Loucy (cell line): ENCODE data around the gene PCF11.
A peak's percentile ranks its signal among the peaks of the same experiment; 100 is the strongest.

Experiments
- H2AFZ ChIP-seq: fragments of 200-600 bp; sonication (generic); 2 replicates; pipeline ENCODE4 v1.6.0; 2016; ENCODE audit warnings: antibody characterized with exemption, mild to moderate bottlenecking, low read length, moderate library complexity
- H3F3A ChIP-seq: fragments of 200-600 bp; 2 replicates; pipeline ENCODE4 v1.6.0; 2016; ENCODE audit warnings: antibody characterized with exemption, low read depth, mild to moderate bottlenecking
- H3K27me3 ChIP-seq: fragments of 200-600 bp; sonication (generic); 2 replicates; pipeline ENCODE4 v1.6.1; 2014; ENCODE audit warnings: low read length, mild to moderate bottlenecking; ENCODE audit not compliant: insufficient read depth, poor library complexity, severe bottlenecking
- H3K36me3 ChIP-seq: fragments of 200-600 bp; sonication (generic); 2 replicates; pipeline ENCODE4 v1.6.1; 2016; ENCODE audit warnings: low read length; ENCODE audit not compliant: insufficient read depth
- H3K4me1 ChIP-seq: fragments of 200-600 bp; sonication (generic); 2 replicates; pipeline ENCODE4 v1.5.1; 2014; ENCODE audit warnings: low read length, mild to moderate bottlenecking; ENCODE audit not compliant: insufficient read depth, poor library complexity, severe bottlenecking
- H3K4me2 ChIP-seq: fragments of 200-600 bp; sonication (generic); 2 replicates; pipeline ENCODE4 v1.6.0; 2014; ENCODE audit warnings: antibody characterized with exemption, low read length, low read depth, mild to moderate bottlenecking; ENCODE audit not compliant: poor library complexity, severe bottlenecking
- H3K4me3 ChIP-seq: fragments of 200-600 bp; sonication (generic); 2 replicates; pipeline ENCODE4 v1.5.1; 2014; ENCODE audit warnings: low read length, mild to moderate bottlenecking, mixed read lengths; ENCODE audit not compliant: poor library complexity, severe bottlenecking
- H3K79me2 ChIP-seq: fragments of 200-600 bp; sonication (generic); 2 replicates; pipeline ENCODE4 v1.6.1; 2014; ENCODE audit warnings: low read length; ENCODE audit not compliant: insufficient read depth
- H3K9ac ChIP-seq: fragments of 200-600 bp; sonication (generic); 2 replicates; pipeline ENCODE4 v1.6.0; 2014; ENCODE audit warnings: mild to moderate bottlenecking, low read depth, low read length, moderate library complexity; ENCODE audit not compliant: poor library complexity, severe bottlenecking
- H3K9me2 ChIP-seq: fragments of 200-600 bp; sonication (generic); replicated peaks from 2 replicates; pipeline ENCODE4 v1.6.1; 2016; ENCODE audit warnings: low read depth, low read length, mixed read lengths
- H3K9me3 ChIP-seq: fragments of 200-600 bp; sonication (generic); 2 replicates; pipeline ENCODE4 v1.6.1; 2014; ENCODE audit warnings: mild to moderate bottlenecking, antibody characterized with exemption, low read length, low read depth; ENCODE audit not compliant: insufficient read depth
- H4K20me1 ChIP-seq: fragments of 200-600 bp; sonication (generic); 2 replicates; pipeline ENCODE4 v1.6.0; 2014; ENCODE audit warnings: antibody characterized with exemption, low read length, mild to moderate bottlenecking; ENCODE audit not compliant: insufficient read depth, poor library complexity, severe bottlenecking
- CTCF ChIP-seq: fragments of 200-600 bp; sonication (generic); conservative IDR thresholded peaks from 2 replicates; pipeline ENCODE4 v1.5.1; 2014; ENCODE audit warnings: mild to moderate bottlenecking, antibody characterized with exemption, low read length
- EZH2phosphoT487 ChIP-seq: fragments of 200-600 bp; IDR thresholded peaks from 2 replicates; pipeline ENCODE4 v1.6.1; 2018; ENCODE audit warnings: antibody characterized with exemption, mild to moderate bottlenecking, moderate library complexity, borderline replicate concordance

The PCF11 gene

GRCh38 chr11:83116015-83116641 is 40.8 kb upstream of the PCF11 start:
- H3K4me3 ChIP-seq, result no peak overlapping the region
- H3K9me3 ChIP-seq, result no peaks in the 10 kb centered on the region
- no peak for TF ChIP-seq CTCF
- TF ChIP-seq EZH2phosphoT487, result no peak
- no peaks in the 10 kb centered on the region for H3K79me2 ChIP-seq
- H3K9me2 ChIP-seq, result no peaks in the 10 kb centered on the region
- H4K20me1 ChIP-seq, result no peaks in the 10 kb centered on the region
- no peaks in the 10 kb centered on the region for H3K27me3 ChIP-seq
- H3K9ac ChIP-seq, result no peak overlapping the region
- H2AFZ ChIP-seq, result peak overlapping the region; percentile 57; the same call in 1 of the 2 replicates
- peaks cover 16% of the 10 kb centered on the region for H3K4me1 ChIP-seq
- no peaks in the 10 kb centered on the region for H3F3A ChIP-seq
- no peaks in the 10 kb centered on the region for H3K36me3 ChIP-seq
- no peak overlapping the region for H3K4me2 ChIP-seq

GRCh38 chr11:83118814-83119213 is 38.1 kb upstream of the PCF11 start:
- no peaks in the 10 kb centered on the region for H3F3A ChIP-seq
- no peaks in the 10 kb centered on the region for H3K27me3 ChIP-seq
- peak overlapping the region; percentile 0 for H3K4me3 ChIP-seq
- H2AFZ ChIP-seq, result peak overlapping the region; percentile 91
- H3K4me1 ChIP-seq, result peaks cover 16% of the 10 kb centered on the region
- no peak overlapping the region for H3K9ac ChIP-seq
- TF ChIP-seq CTCF (no peak), EZH2phosphoT487 (no peak)
- H3K9me2 ChIP-seq, result no peaks in the 10 kb centered on the region
- no peaks in the 10 kb centered on the region for H3K9me3 ChIP-seq
- no peaks in the 10 kb centered on the region for H3K36me3 ChIP-seq
- no peaks in the 10 kb centered on the region for H4K20me1 ChIP-seq
- H3K79me2 ChIP-seq, result no peaks in the 10 kb centered on the region
- H3K4me2 ChIP-seq, result peak overlapping the region; percentile 45

GRCh38 chr11:83119216-83119615 is 37.7 kb upstream of the PCF11 start:
- no peaks in the 10 kb centered on the region for H3F3A ChIP-seq
- peak overlapping the region; percentile 91; the same call in 1 of the 2 replicates for H2AFZ ChIP-seq
- H4K20me1 ChIP-seq, result no peaks in the 10 kb centered on the region
- H3K79me2 ChIP-seq, result no peaks in the 10 kb centered on the region
- H3K4me3 ChIP-seq, result no peak overlapping the region
- no peaks in the 10 kb centered on the region for H3K9me3 ChIP-seq
- H3K27me3 ChIP-seq, result no peaks in the 10 kb centered on the region
- no peaks in the 10 kb centered on the region for H3K36me3 ChIP-seq
- TF ChIP-seq EZH2phosphoT487 (no peak), CTCF (no peak)
- H3K4me1 ChIP-seq, result peaks cover 16% of the 10 kb centered on the region
- no peak overlapping the region for H3K9ac ChIP-seq
- peak overlapping the region; percentile 45 for H3K4me2 ChIP-seq
- no peaks in the 10 kb centered on the region for H3K9me2 ChIP-seq
